Brain pericyte (primary cell): ENCODE results near the gene RTL9.

Experiments
- DNase-seq: peaks from one replicate; pipeline ENCODE4 v3.0.0-alpha.2; 2012; ENCODE audit warnings: low read depth, low spot score

The RTL9 gene

GRCh38 chrX:110341189-110342035 is 17.2 kb upstream of the RTL9 start:
- no peak for DNase-seq

- no peak for DNase-seq
Observed at GRCh38 chrX:110346681-110347080, 12.0 kb upstream of the RTL9 start.

GRCh38 chrX:110359273-110359672 is 625 bp downstream of the RTL9 start:
- DNase-seq, result no peak

GRCh38 chrX:110363244-110363643 is 4.6 kb downstream of the RTL9 start:
- DNase-seq, result no peak

- no peak for DNase-seq
Observed at GRCh38 chrX:110373310-110373709, 14.7 kb downstream of the RTL9 start.

- DNase-seq, result no peak
Observed at GRCh38 chrX:110374559-110374958, 15.9 kb downstream of the RTL9 start.

- no peak for DNase-seq
Observed at GRCh38 chrX:110381216-110381615, 22.6 kb downstream of the RTL9 start.

GRCh38 chrX:110383414-110383813 is 24.8 kb downstream of the RTL9 start:
- DNase-seq, result no peak

- no peak for DNase-seq
Observed at GRCh38 chrX:110384490-110384889, 25.8 kb downstream of the RTL9 start.

GRCh38 chrX:110389570-110389969 is 30.9 kb downstream of the RTL9 start:
- no peak for DNase-seq

GRCh38 chrX:110391086-110391485 is 32.4 kb downstream of the RTL9 start:
- DNase-seq, result no peak

GRCh38 chrX:110394651-110395050 is 36.0 kb downstream of the RTL9 start:
- DNase-seq, result no peak

- DNase-seq, result no peak
Observed at GRCh38 chrX:110395877-110396276, 37.2 kb downstream of the RTL9 start.

- DNase-seq, result no peak
Observed at GRCh38 chrX:110396735-110397134, 38.1 kb downstream of the RTL9 start.

GRCh38 chrX:110397339-110397738 is 38.7 kb downstream of the RTL9 start:
- DNase-seq, result no peak

- no peak for DNase-seq
Observed at GRCh38 chrX:110397904-110398303, 39.3 kb downstream of the RTL9 start.

GRCh38 chrX:110399497-110399896 is 40.8 kb downstream of the RTL9 start:
- DNase-seq, result no peak

- DNase-seq, result no peak
Observed at GRCh38 chrX:110399966-110400365, 41.3 kb downstream of the RTL9 start.

GRCh38 chrX:110401135-110401534 is 42.5 kb downstream of the RTL9 start:
- no peak for DNase-seq

GRCh38 chrX:110402091-110402849 is 43.6 kb downstream of the RTL9 start:
- DNase-seq, result no peak

GRCh38 chrX:110402850-110403221 is 44.2 kb downstream of the RTL9 start:
- no peak for DNase-seq

- DNase-seq, result no peak
Observed at GRCh38 chrX:110403441-110404238, 45.0 kb downstream of the RTL9 start.
